Measurements from ENCODE around the gene DNAJB11. TPM values are rescaled to one million over a fixed set of nuclear protein-coding genes. Genes with fewer than 3 reads are reported as not detected.

The DNAJB11 gene
- total RNA-seq, 1 donor from 2014 or later: 63.4 TPM

- Mint-ChIP-seq H3K27ac (no peak overlapping the region), H3K9me3 (no peaks in the 10 kb centered on the region), H3K4me3 (no peak overlapping the region), H3K27me3 (no peaks in the 10 kb centered on the region), H3K4me1 (ENCODE audit: unreplicated experiment) (peaks cover 15% of the 10 kb centered on the region), H3K36me3 (no peaks in the 10 kb centered on the region)
- no peak for DNase-seq (ENCODE audit: extremely low spot score, unreplicated experiment)
- TF ChIP-seq CTCF (conservative IDR thresholded peaks at IDR 0.05): no peak
Measured at GRCh38 chr3:186534113-186534669, 36.3 kb upstream of the DNAJB11 start.

GRCh38 chr3:186536883-186537844 is 33.4 kb upstream of the DNAJB11 start:
- no peak overlapping the region for H3K4me3 Mint-ChIP-seq
- H3K27ac Mint-ChIP-seq: no peak overlapping the region
- H3K4me1 Mint-ChIP-seq (ENCODE audit: unreplicated experiment): peaks cover 18% of the 10 kb centered on the region
- DNase-seq (ENCODE audit: extremely low spot score, unreplicated experiment): no peak
- H3K36me3 Mint-ChIP-seq: no peaks in the 10 kb centered on the region
- H3K27me3 Mint-ChIP-seq: no peaks in the 10 kb centered on the region
- no peak for TF ChIP-seq CTCF (conservative IDR thresholded peaks at IDR 0.05)
- H3K9me3 Mint-ChIP-seq: no peaks in the 10 kb centered on the region

GRCh38 chr3:186538779-186539178 is 31.7 kb upstream of the DNAJB11 start:
- Mint-ChIP-seq H3K9me3 (no peaks in the 10 kb centered on the region), H3K27me3 (no peaks in the 10 kb centered on the region), H3K36me3 (no peaks in the 10 kb centered on the region), H3K27ac (no peak overlapping the region), H3K4me3 (no peak overlapping the region), H3K4me1 (ENCODE audit: unreplicated experiment) (peaks cover 13% of the 10 kb centered on the region)
- no peak for TF ChIP-seq CTCF (conservative IDR thresholded peaks at IDR 0.05)
- no peak for DNase-seq (ENCODE audit: extremely low spot score, unreplicated experiment)

GRCh38 chr3:186540221-186540834 is 30.2 kb upstream of the DNAJB11 start:
- H3K4me3 Mint-ChIP-seq: no peak overlapping the region
- no peak overlapping the region for H3K27ac Mint-ChIP-seq
- peak; percentile 92 for TF ChIP-seq CTCF (conservative IDR thresholded peaks at IDR 0.05)
- no peaks in the 10 kb centered on the region for H3K27me3 Mint-ChIP-seq
- no peak for DNase-seq (ENCODE audit: extremely low spot score, unreplicated experiment)
- H3K9me3 Mint-ChIP-seq: no peaks in the 10 kb centered on the region
- no peaks in the 10 kb centered on the region for H3K36me3 Mint-ChIP-seq
- H3K4me1 Mint-ChIP-seq (ENCODE audit: unreplicated experiment): peaks cover 13% of the 10 kb centered on the region

GRCh38 chr3:186540835-186541226 is 29.7 kb upstream of the DNAJB11 start:
- TF ChIP-seq CTCF (conservative IDR thresholded peaks at IDR 0.05): no peak
- Mint-ChIP-seq H3K27ac (no peak overlapping the region), H3K9me3 (no peaks in the 10 kb centered on the region), H3K4me3 (no peak overlapping the region), H3K4me1 (ENCODE audit: unreplicated experiment) (peaks cover 10% of the 10 kb centered on the region), H3K27me3 (no peaks in the 10 kb centered on the region), H3K36me3 (no peaks in the 10 kb centered on the region)
- DNase-seq (ENCODE audit: extremely low spot score, unreplicated experiment): no peak

Data from type B pancreatic cell (in vitro differentiated cells).